ENCODE measurements around the gene HELLS. TPM values are rescaled to one million over a fixed set of nuclear protein-coding genes. Genes with fewer than 3 reads are reported as not detected.

Gene HELLS
- total and polyA plus RNA-seq, 2 donors (not counting 3 experiments of a cell fraction or from before 2014, with no cell fraction given) = 24.7 to 85.5 TPM

- ChIA-PET CTCF (no interaction called here), POLR2A (no interaction called here)
- no peak overlapping the region for H3K27ac ChIP-seq (ENCODE audit: insufficient read depth, low read depth, low read length)
- no peak overlapping the region for H3K4me3 ChIP-seq (replicated peaks in 1 of 3; ENCODE audit: insufficient read depth in 1 of 3, low read depth in 1 of 3, low read length in 3 of 3)
- no peaks in the 10 kb centered on the region for H3K27me3 ChIP-seq (ENCODE audit: control insufficient read depth in 2 of 2, insufficient read depth in 2 of 2, low read length in 2 of 2)
- intact Hi-C loops (cut with micrococcal nuclease) = no loop called here
- no TSS peak for BruUV-seq (replicated peaks)
- H3K9ac ChIP-seq (replicated peaks; ENCODE audit: extremely low read depth, insufficient read depth, low read length) = no peak overlapping the region
- H3K36me3 ChIP-seq (ENCODE audit: control insufficient read depth in 2 of 2, extremely low read depth in 1 of 2, insufficient read depth in 2 of 2, low read length in 2 of 2) = no peaks in the 10 kb centered on the region
- peaks cover 16% of the 10 kb centered on the region for H3K4me1 ChIP-seq (ENCODE audit: control insufficient read depth, extremely low read depth, insufficient read depth, low read length)
- no peaks in the 10 kb centered on the region for H3K9me1 ChIP-seq (replicated peaks; ENCODE audit: control insufficient read depth, extremely low read depth, insufficient read depth, low read length)
- DNase-seq (ENCODE audit: low read depth, low spot score) = no peak
- H2AFZ ChIP-seq (ENCODE audit: low read depth, low read length) = no peak overlapping the region
- TF ChIP-seq, protein P1, sequence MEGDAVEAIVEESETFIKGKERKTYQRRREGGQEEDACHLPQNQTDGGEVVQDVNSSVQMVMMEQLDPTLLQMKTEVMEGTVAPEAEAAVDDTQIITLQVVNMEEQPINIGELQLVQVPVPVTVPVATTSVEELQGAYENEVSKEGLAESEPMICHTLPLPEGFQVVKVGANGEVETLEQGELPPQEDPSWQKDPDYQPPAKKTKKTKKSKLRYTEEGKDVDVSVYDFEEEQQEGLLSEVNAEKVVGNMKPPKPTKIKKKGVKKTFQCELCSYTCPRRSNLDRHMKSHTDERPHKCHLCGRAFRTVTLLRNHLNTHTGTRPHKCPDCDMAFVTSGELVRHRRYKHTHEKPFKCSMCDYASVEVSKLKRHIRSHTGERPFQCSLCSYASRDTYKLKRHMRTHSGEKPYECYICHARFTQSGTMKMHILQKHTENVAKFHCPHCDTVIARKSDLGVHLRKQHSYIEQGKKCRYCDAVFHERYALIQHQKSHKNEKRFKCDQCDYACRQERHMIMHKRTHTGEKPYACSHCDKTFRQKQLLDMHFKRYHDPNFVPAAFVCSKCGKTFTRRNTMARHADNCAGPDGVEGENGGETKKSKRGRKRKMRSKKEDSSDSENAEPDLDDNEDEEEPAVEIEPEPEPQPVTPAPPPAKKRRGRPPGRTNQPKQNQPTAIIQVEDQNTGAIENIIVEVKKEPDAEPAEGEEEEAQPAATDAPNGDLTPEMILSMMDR (IDR thresholded peaks at IDR 0.05; ENCODE audit: extremely low read depth in 1 of 2, insufficient read depth in 1 of 2, low read depth in 1 of 2, low read length in 2 of 2) = no peak
- TF ChIP-seq MAX (IDR thresholded peaks at IDR 0.05; ENCODE audit: insufficient read depth, insufficient read length) = no peak
- no peak for TF ChIP-seq POLR2AphosphoS5 (IDR thresholded peaks at IDR 0.05; ENCODE audit: insufficient read depth, low read depth, low read length)
- TF ChIP-seq POLR2A (IDR thresholded peaks at IDR 0.05; ENCODE audit: low read depth, low read length) = no peak
- no peak for TF ChIP-seq JUN (IDR thresholded peaks at IDR 0.05; ENCODE audit: borderline replicate concordance, insufficient read depth, insufficient read length, low read depth)
- TF ChIP-seq EZH2 (IDR thresholded peaks at IDR 0.05; ENCODE audit: borderline replicate concordance, low read depth, low read length, severe bottlenecking) = no peak
- TF ChIP-seq FOS (IDR thresholded peaks at IDR 0.05; ENCODE audit: borderline replicate concordance, insufficient read depth, low read length) = no peak
- TF ChIP-seq GATA2 (IDR thresholded peaks at IDR 0.05; ENCODE audit: insufficient read depth, insufficient read length, low read depth, low read length) = no peak
- no peak for TF ChIP-seq MYC (IDR thresholded peaks at IDR 0.05; ENCODE audit: low read depth, low read length)
- dilution Hi-C loops (cut with MboI; ENCODE audit: extremely low pct_ligation_motif_present, low sequenced_read_pairs) = no loop called here
- H3K79me2 ChIP-seq (ENCODE audit: control insufficient read depth, insufficient read depth, low read length) = no peaks in the 10 kb centered on the region
- no peak for FAIRE-seq
- H3K4me2 ChIP-seq (ENCODE audit: insufficient read depth, low read length) = no peak overlapping the region
- H3K9me3 ChIP-seq (replicated peaks; ENCODE audit: control insufficient read depth, insufficient read depth, low read length) = no peaks in the 10 kb centered on the region
- no peaks in the 10 kb centered on the region for H4K20me1 ChIP-seq (replicated peaks; ENCODE audit: control insufficient read depth, extremely low read depth, insufficient read depth, low read length)
Observed at GRCh38 chr10:94607111-94607510, 61.5 kb downstream of the HELLS start.

All from endothelial cell of umbilical vein (primary cell).